ENCODE results near the gene CAP2. TPM values are rescaled to one million over a fixed set of nuclear protein-coding genes. Genes with fewer than 3 reads are reported as not detected.

Gene CAP2
- total RNA-seq, 1 experiment from 2014 or later: 11.5 TPM

- DNase-seq: no peak
- no peaks in the 10 kb centered on the region; the same call in 1 of the 2 replicates for H3K4me1 ChIP-seq (ENCODE audit: insufficient read depth, low read length)
- no peaks in the 10 kb centered on the region for H3K9me3 ChIP-seq (ENCODE audit: control insufficient read depth, low read depth, low read length)
- no peak for TF ChIP-seq CTCF (conservative IDR thresholded peaks at IDR 0.05)
- H4K8ac ChIP-seq (replicated peaks; ENCODE audit: insufficient read length, low read depth, low read length): no peak overlapping the region
- Mint-ChIP-seq H3K27ac (no peak overlapping the region), H3K36me3 (ENCODE audit: insufficient read depth in 1 of 3, low read depth in 3 of 3) (peaks cover 0 to 4% (median 0%) of the 10 kb centered on the region in 3 experiments; a peak in 3 of 7 replicates), H3K4me1 (peaks cover 12 to 13% of the 10 kb centered on the region in 2 experiments), H3K4me3 (no peak overlapping the region), H3K9me3 (no peaks in the 10 kb centered on the region), H3K27me3 (ENCODE audit: low read depth) (no peaks in the 10 kb centered on the region)
- H2AK5ac ChIP-seq (ENCODE audit: insufficient read length, low read length): no peak overlapping the region
- H3T11ph ChIP-seq (ENCODE audit: low read length): no peak overlapping the region
- H2AFZ ChIP-seq (ENCODE audit: low read length): no peak overlapping the region
- WGBS (ENCODE audit: extremely low coverage, insufficient read length, low lambda C conversion rate): no CpG with 5 or more reads among the region's 1 CpG
- no peak overlapping the region for H4K91ac ChIP-seq (ENCODE audit: insufficient read length, low read depth, low read length)
- H4K5ac ChIP-seq (ENCODE audit: insufficient read length, low read depth, low read length): no peak overlapping the region
- H2BK5ac ChIP-seq (ENCODE audit: insufficient read length, low read length): no peak overlapping the region
- H3K9ac ChIP-seq (ENCODE audit: extremely low read depth, insufficient read length, low read length): no peak overlapping the region
- H2BK120ac ChIP-seq (ENCODE audit: low read depth, low read length, poor library complexity, severe bottlenecking): no peak overlapping the region
- no peak overlapping the region for H2BK20ac ChIP-seq (ENCODE audit: low read depth, low read length, poor library complexity, severe bottlenecking)
- H3K23me2 ChIP-seq (ENCODE audit: insufficient read length, low read depth, low read length, poor library complexity, severe bottlenecking): no peaks in the 10 kb centered on the region
- H3K23ac ChIP-seq (ENCODE audit: insufficient read length, low read depth, low read length): no peak overlapping the region
- H3K4me2 ChIP-seq (ENCODE audit: insufficient read depth, insufficient read length, low read length): no peak overlapping the region
- no peaks in the 10 kb centered on the region for H4K20me1 ChIP-seq (ENCODE audit: control insufficient read depth, insufficient read depth, insufficient read length)
- no peak overlapping the region for H3K14ac ChIP-seq (ENCODE audit: insufficient read depth, low read length)
- H2BK12ac ChIP-seq (ENCODE audit: insufficient read length, low read depth, low read length): no peak overlapping the region
- H3K79me2 ChIP-seq (ENCODE audit: insufficient read depth, low read length): no peaks in the 10 kb centered on the region
- no peak overlapping the region for H3K27ac ChIP-seq (ENCODE audit: insufficient read length, low read depth, low read length)
- no peak overlapping the region for H3K56ac ChIP-seq (ENCODE audit: insufficient read length, low read depth, low read length)
- no peaks in the 10 kb centered on the region for H3K27me3 ChIP-seq (ENCODE audit: insufficient read depth, low read length)
- H3K4ac ChIP-seq (ENCODE audit: low read depth, low read length): no peak overlapping the region
- no peak overlapping the region for H2BK15ac ChIP-seq (ENCODE audit: low read depth, low read length)
- H3K18ac ChIP-seq (ENCODE audit: insufficient read length, low read depth, low read length): no peak overlapping the region
- H3K79me1 ChIP-seq (ENCODE audit: insufficient read depth, low read depth, low read length, poor library complexity, severe bottlenecking): no peaks in the 10 kb centered on the region
Measured at GRCh38 chr6:17450397-17450796, 57.0 kb downstream of the CAP2 start.
